Muscle of leg (tissue), 11 donors: Measurements from ENCODE around the gene PRLR. TPM values are rescaled to one million over a fixed set of nuclear protein-coding genes. Genes with fewer than 3 reads are reported as not detected.
A peak's percentile ranks its signal among the peaks of the same experiment; 100 is the strongest.

Source experiments
- DNase-seq: peaks from one replicate; pipeline ENCODE4 v3.0.0; 2013
- H3K27ac ChIP-seq: one replicate; pipeline ENCODE4 v1.5.1; 2013; ENCODE audit warnings: mild to moderate bottlenecking, low read length, control low read depth
- H3K27me3 ChIP-seq: one replicate; pipeline ENCODE4 v1.6.1; 2013; ENCODE audit warnings: low read length; ENCODE audit not compliant: control insufficient read depth, insufficient read depth
- H3K36me3 ChIP-seq: one replicate; pipeline ENCODE4 v1.6.1; 2013; ENCODE audit warnings: low read length; ENCODE audit not compliant: control insufficient read depth, insufficient read depth
- H3K4me1 ChIP-seq: one replicate; pipeline ENCODE4 v1.6.1; 2013; ENCODE audit warnings: low read length; ENCODE audit not compliant: control insufficient read depth, insufficient read depth
- H3K4me3 ChIP-seq: one replicate; pipeline ENCODE4 v1.5.1; 2013; ENCODE audit warnings: low read length, control low read depth
- H3K9me3 ChIP-seq: replicated peaks from 2 replicates; pipeline ENCODE4 v1.6.1; 2013; ENCODE audit warnings: low read depth, low read length; ENCODE audit not compliant: control insufficient read depth
- WGBS: methylation state at CpG from one replicate; pipeline ENCODE4 v1.1.5; 2013; ENCODE audit warnings: missing lambda C conversion rate; ENCODE audit not compliant: insufficient coverage; 5-methylcytosine and 5-hydroxymethylcytosine counted together
- polyA plus RNA-seq, 8 donors: library from polyadenylated mRNA; unstranded; fragments of 120-200 nt; gene quantifications; one replicate each; pipeline versions ENCODE4 v1.2.1 to v1.2.3, GENCODE V29; 2013; ENCODE audit warnings: inconsistent platforms in 1 of 8, low replicate concordance in 1 of 8; ENCODE audit not compliant: insufficient read length in 8 of 8, insufficient read depth in 1 of 8
- total RNA-seq: library from RNA; stranded (reverse); fragments of 120-200 nt; gene quantifications from one replicate; pipeline ENCODE4 v1.2.4, GENCODE V29; 2013

PRLR gene
- total and polyA plus RNA-seq, 9 donors: 0.15 to 2.5 (median 0.53) TPM

- H3K4me1 ChIP-seq: no peaks in the 10 kb centered on the region
- H3K27me3 ChIP-seq: no peaks in the 10 kb centered on the region
- no peaks in the 10 kb centered on the region for H3K36me3 ChIP-seq
- no peak overlapping the region for H3K27ac ChIP-seq
- no peaks in the 10 kb centered on the region for H3K9me3 ChIP-seq
- no peak overlapping the region for H3K4me3 ChIP-seq
- DNase-seq: no peak
Observed at GRCh38 chr5:35236770-35237169, 6.5 kb upstream of the PRLR start.

DNA sequence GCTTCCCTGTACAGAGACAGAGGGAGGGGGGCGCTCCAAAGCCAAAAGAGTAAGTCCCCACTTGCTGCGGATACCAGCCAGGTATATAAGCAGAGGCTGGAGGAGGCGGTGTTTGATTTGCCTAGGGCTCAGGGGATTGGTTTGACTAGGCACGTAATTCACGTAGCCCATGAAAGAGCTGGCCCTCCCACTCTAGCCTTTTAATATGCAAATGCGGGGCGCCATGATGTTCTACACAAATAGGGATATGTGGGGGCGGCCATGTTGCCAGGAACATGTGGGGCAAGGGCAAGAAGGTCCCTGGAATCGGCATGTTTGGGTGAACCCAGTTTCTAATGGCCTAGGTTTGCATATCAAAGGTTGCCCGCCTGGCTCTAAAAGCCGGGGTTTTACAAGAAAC, 3.3 kb upstream of the PRLR start:
- H3K27me3 ChIP-seq: peaks cover 17% of the 10 kb centered on the region
- 91% methylated on average over 8 of the region's 11 CpGs for WGBS

DNA sequence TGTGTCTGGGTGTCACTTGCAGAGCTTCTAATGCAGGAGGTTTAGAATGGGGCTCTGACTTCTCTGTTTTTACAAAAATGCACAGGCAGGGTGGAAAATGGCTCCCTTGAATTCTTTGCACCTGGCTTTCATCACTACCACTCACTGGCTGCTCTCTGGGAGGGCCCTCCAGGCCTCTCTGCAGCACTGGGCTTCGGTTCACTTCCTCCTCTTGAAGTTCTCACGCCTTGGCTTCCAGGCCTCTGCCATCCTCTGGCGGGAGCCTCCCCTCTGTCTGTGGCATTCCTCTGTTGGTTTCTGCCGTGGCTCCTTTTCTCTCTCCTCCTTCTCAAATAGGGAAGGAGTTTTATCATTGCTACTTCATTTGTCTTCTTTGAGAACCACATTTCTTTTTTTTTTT, 2.8 kb upstream of the PRLR start:
- H3K27me3 ChIP-seq: peaks cover 22% of the 10 kb centered on the region
- peaks cover 12% of the 10 kb centered on the region for H3K4me1 ChIP-seq
- no peak for DNase-seq
- H3K36me3 ChIP-seq: no peaks in the 10 kb centered on the region
- WGBS: no CpG with 5 or more reads among the region's 4 CpGs
- no peak overlapping the region for H3K4me3 ChIP-seq
- no peaks in the 10 kb centered on the region for H3K9me3 ChIP-seq
- no peak overlapping the region for H3K27ac ChIP-seq

More for the DNA sequence above, 3.3 kb upstream of the PRLR start:
- Histone ChIP-seq H3K27ac (no peak overlapping the region), H3K36me3 (no peaks in the 10 kb centered on the region), H3K9me3 (no peaks in the 10 kb centered on the region), H3K4me1 (peaks cover 12% of the 10 kb centered on the region), H3K4me3 (no peak overlapping the region)
- no peak for DNase-seq

DNA sequence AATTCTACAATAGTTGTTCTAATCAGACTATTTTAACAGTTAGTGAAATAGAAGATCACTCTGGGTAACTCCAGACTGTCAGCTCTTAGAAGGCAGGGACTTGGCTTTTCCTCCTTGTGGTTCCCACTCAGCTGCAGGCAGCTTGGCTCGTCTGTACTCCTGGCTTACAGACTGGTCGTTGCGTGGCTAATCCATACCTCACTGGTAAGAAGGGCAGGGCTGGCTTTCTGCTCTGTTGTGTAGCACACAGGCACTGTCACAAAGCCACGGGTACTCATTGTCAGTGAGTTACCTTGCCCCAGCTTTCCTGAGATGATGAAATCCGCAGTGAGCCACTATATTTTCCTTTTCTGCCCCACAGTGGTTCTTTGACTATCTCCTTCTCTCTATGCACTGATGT, 1.8 kb upstream of the PRLR start:
- peaks cover 22% of the 10 kb centered on the region for H3K27me3 ChIP-seq
- no peak overlapping the region for H3K27ac ChIP-seq
- no peaks in the 10 kb centered on the region for H3K9me3 ChIP-seq
- H3K36me3 ChIP-seq: no peaks in the 10 kb centered on the region
- no peak for DNase-seq
- peaks cover 12% of the 10 kb centered on the region for H3K4me1 ChIP-seq
- WGBS: 66% methylated on average over 5 of the region's 5 CpGs
- H3K4me3 ChIP-seq: no peak overlapping the region

DNA sequence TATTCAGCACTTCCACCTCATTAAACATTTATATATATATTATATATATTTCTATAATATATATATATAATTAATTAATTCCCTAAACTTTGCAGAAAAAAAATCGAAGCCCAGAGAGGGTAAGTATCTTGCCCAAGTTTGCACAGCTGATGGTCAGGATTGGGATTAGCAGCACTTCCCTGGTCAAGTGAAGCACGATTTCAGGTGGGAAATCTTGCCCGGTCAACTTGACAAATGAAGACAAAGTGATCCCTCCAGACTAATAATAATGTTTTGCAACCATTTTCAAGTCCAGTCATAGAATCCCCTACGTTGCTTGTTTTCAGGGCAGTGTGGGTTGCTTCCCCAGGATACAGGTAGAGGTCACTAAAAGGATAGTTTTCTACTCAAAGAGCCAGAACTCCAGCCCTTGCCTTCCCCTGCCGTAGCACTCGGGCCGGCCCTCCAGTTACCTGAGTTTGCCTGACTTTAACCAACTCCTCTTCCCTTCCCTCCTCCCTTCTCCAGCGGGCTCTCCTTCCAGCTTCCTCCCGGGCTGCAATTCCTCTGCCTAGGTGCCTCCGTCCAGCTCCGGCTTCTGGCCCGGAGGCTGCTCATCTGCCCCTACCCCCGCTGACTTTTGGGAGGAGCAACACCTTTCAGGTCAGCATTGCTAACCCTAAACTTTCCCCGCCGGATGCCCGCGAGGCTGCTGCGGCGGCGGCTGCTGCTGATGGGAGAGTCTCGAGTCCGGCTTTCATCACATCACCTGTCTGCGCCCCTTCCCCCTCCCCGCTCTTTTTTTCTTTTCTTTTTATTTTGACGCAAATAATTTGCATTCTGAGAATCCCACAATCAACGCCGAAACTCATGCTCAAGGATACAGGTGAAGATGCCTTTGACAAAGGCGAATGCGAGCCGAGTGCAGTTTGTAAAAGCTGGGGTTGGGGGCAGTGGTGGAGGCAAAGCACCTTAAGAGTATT, 930 bp downstream of the PRLR start:
- H3K4me1 ChIP-seq: peaks cover 12% of the 10 kb centered on the region
- peak overlapping the region; percentile 24 for H3K4me3 ChIP-seq
- H3K9me3 ChIP-seq: no peaks in the 10 kb centered on the region
- H3K27ac ChIP-seq: no peak overlapping the region
- no peaks in the 10 kb centered on the region for H3K36me3 ChIP-seq
- H3K27me3 ChIP-seq: peaks cover 22% of the 10 kb centered on the region
- peak; percentile 20 for DNase-seq
- WGBS: 0% methylated on average over 17 of the region's 30 CpGs

DNA sequence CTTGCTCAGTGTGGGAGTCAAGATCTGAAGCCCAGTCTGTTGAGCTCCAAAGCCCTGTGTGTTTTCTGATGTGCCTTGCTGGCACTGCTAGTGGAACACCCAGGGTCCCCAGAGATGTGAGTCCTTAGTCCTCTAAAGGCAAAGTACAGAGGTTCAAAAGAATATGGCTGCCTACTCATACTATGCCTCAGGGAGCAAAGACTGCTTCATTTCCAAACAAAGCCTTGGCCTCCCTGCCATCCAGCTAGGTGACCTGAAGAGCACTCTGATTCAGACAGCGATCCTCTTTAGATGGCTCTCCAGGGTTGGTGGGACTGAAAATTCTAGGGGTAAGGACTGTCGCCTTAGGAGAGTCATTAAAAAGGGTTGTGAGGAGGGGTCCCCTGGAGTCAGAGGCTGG, 2.0 kb downstream of the PRLR start:
- Histone ChIP-seq H3K36me3 (no peaks in the 10 kb centered on the region), H3K4me3 (no peak overlapping the region), H3K27ac (no peak overlapping the region), H3K9me3 (no peaks in the 10 kb centered on the region), H3K4me1 (peaks cover 12% of the 10 kb centered on the region), H3K27me3 (peaks cover 22% of the 10 kb centered on the region)
- WGBS: 93% methylated on average over 2 of the region's 2 CpGs
- DNase-seq: no peak

GRCh38 chr5:35227720-35228119, 2.6 kb downstream of the PRLR start:
- H3K27ac ChIP-seq: no peak overlapping the region
- H3K4me1 ChIP-seq: peaks cover 12% of the 10 kb centered on the region
- H3K9me3 ChIP-seq: no peaks in the 10 kb centered on the region
- no peak overlapping the region for H3K4me3 ChIP-seq
- DNase-seq: no peak
- no peaks in the 10 kb centered on the region for H3K36me3 ChIP-seq
- WGBS: 73% methylated on average over 2 of the region's 4 CpGs
- H3K27me3 ChIP-seq: peaks cover 22% of the 10 kb centered on the region

- Histone ChIP-seq H3K4me1 (no peaks in the 10 kb centered on the region), H3K36me3 (no peaks in the 10 kb centered on the region), H3K9me3 (no peaks in the 10 kb centered on the region), H3K4me3 (no peak overlapping the region), H3K27ac (no peak overlapping the region), H3K27me3 (peaks cover 7% of the 10 kb centered on the region)
- peak; percentile 46 for DNase-seq
- WGBS: 42% methylated on average over 3 of the region's 7 CpGs
Observed at GRCh38 chr5:35223787-35224395, 6.4 kb downstream of the PRLR start.

- Histone ChIP-seq H3K9me3 (no peaks in the 10 kb centered on the region), H3K4me3 (no peak overlapping the region), H3K27ac (no peak overlapping the region), H3K4me1 (no peaks in the 10 kb centered on the region), H3K36me3 (no peaks in the 10 kb centered on the region), H3K27me3 (no peaks in the 10 kb centered on the region)
- no peak for DNase-seq
Observed at GRCh38 chr5:35220967-35221366, 9.3 kb downstream of the PRLR start.

DNA sequence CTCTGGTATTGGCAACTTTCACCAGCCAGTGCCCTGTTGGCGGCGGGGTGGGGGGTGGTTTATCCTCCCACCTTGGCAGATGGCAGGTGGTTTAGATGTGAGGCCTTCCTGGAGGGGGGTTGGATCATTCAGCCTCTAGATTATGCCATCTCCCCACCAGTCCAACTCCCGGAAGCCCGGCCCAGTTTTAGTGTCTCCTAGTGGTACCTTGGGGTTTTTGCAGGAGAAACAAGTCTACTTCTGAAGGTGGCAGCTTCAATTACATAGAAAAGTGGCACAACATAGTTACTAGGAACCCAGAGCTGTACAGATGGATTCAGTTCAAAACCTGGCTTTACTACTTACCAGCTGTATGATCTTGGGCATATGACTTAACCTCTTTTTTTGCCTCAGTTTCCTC, 11.3 kb downstream of the PRLR start:
- no peaks in the 10 kb centered on the region for H3K36me3 ChIP-seq
- no peak overlapping the region for H3K4me3 ChIP-seq
- no peaks in the 10 kb centered on the region for H3K9me3 ChIP-seq
- no peak for DNase-seq
- H3K27ac ChIP-seq: no peak overlapping the region
- WGBS: no CpG with 5 or more reads among the region's 4 CpGs
- H3K4me1 ChIP-seq: no peaks in the 10 kb centered on the region
- no peaks in the 10 kb centered on the region for H3K27me3 ChIP-seq
